Chondrocyte (in vitro differentiated cells): Measurements from ENCODE around the gene PRKAG2. TPM values are rescaled to one million over a fixed set of nuclear protein-coding genes. Genes with fewer than 3 reads are reported as not detected.

Experiments
- DNase-seq: peaks from one replicate; pipeline ENCODE4 v3.0.0; 2021; ENCODE audit warnings: mixed read lengths, low spot score
- H3K27ac Mint-ChIP-seq: one replicate; pipeline ENCODE4 v1.8.0; 2021; ENCODE audit warnings: mild to moderate bottlenecking, moderate library complexity, mixed read lengths; ENCODE audit not compliant: unreplicated experiment
- H3K27me3 Mint-ChIP-seq: 2 replicates; pipeline ENCODE4 v1.8.0; 2021; ENCODE audit warnings: low read depth, mixed read lengths
- H3K36me3 Mint-ChIP-seq: 2 replicates; pipeline ENCODE4 v1.8.0; 2021; ENCODE audit warnings: low read depth, mixed read lengths
- H3K4me1 Mint-ChIP-seq: 2 replicates; pipeline ENCODE4 v1.8.0; 2021; ENCODE audit warnings: low read depth, mild to moderate bottlenecking, mixed read lengths
- H3K4me3 Mint-ChIP-seq: one replicate; pipeline ENCODE4 v1.8.0; 2021; ENCODE audit warnings: mild to moderate bottlenecking, moderate library complexity, mixed read lengths; ENCODE audit not compliant: unreplicated experiment
- H3K9me3 Mint-ChIP-seq: 2 replicates; pipeline ENCODE4 v1.8.0; 2021; ENCODE audit warnings: low read depth, mixed read lengths
- CTCF ChIP-seq: fragments of 200-600 bp; sonication (generic); IDR thresholded peaks from 2 replicates; pipeline ENCODE4 v1.5.0; 2021; ENCODE audit warnings: antibody characterized with exemption, mild to moderate bottlenecking, moderate library complexity
- total RNA-seq: library from RNA; stranded (reverse); gene quantifications from 3 replicates; pipeline ENCODE4 v1.2.1, GENCODE V29; 2021

PRKAG2 gene
- total RNA-seq, 1 donor from 2014 or later = 35.4 TPM

GRCh38 chr7:151664268-151664667 is 212.6 kb downstream of the PRKAG2 start:
- Mint-ChIP-seq H3K27me3 (no peaks in the 10 kb centered on the region), H3K4me1 (peaks cover 65% of the 10 kb centered on the region), H3K27ac (peak overlapping the region; percentile 32), H3K4me3 (no peak overlapping the region), H3K36me3 (peaks cover 4% of the 10 kb centered on the region), H3K9me3 (peaks cover 8% of the 10 kb centered on the region)
- DNase-seq = no peak
- no peak for TF ChIP-seq CTCF

GRCh38 chr7:151663382-151664100 is 213.4 kb downstream of the PRKAG2 start:
- DNase-seq = no peak
- peaks cover 73% of the 10 kb centered on the region for H3K4me1 Mint-ChIP-seq
- H3K27ac Mint-ChIP-seq = no peak overlapping the region
- H3K4me3 Mint-ChIP-seq = no peak overlapping the region
- TF ChIP-seq CTCF = no peak
- peaks cover 4% of the 10 kb centered on the region for H3K36me3 Mint-ChIP-seq
- no peaks in the 10 kb centered on the region for H3K27me3 Mint-ChIP-seq
- peaks cover 8% of the 10 kb centered on the region for H3K9me3 Mint-ChIP-seq

GRCh38 chr7:151662251-151662826 is 214.6 kb downstream of the PRKAG2 start:
- H3K4me1 Mint-ChIP-seq = peaks cover 69% of the 10 kb centered on the region
- H3K36me3 Mint-ChIP-seq = peaks cover 3% of the 10 kb centered on the region
- H3K27ac Mint-ChIP-seq = peak overlapping the region; percentile 15

GRCh38 chr7:151661587-151661986 is 215.3 kb downstream of the PRKAG2 start:
- H3K36me3 Mint-ChIP-seq = no peaks in the 10 kb centered on the region
- no peak for TF ChIP-seq CTCF
- peak overlapping the region; percentile 10 for H3K27ac Mint-ChIP-seq
- H3K4me1 Mint-ChIP-seq = peaks cover 65% of the 10 kb centered on the region
- no peaks in the 10 kb centered on the region for H3K27me3 Mint-ChIP-seq
- no peak for DNase-seq
- no peak overlapping the region for H3K4me3 Mint-ChIP-seq
- H3K9me3 Mint-ChIP-seq = no peaks in the 10 kb centered on the region

More at GRCh38 chr7:151662251-151662826, 214.6 kb downstream of the PRKAG2 start:
- TF ChIP-seq CTCF = peak; percentile 14
- no peak for DNase-seq
- H3K9me3 Mint-ChIP-seq = peaks cover 3% of the 10 kb centered on the region
- no peak overlapping the region for H3K4me3 Mint-ChIP-seq
- H3K27me3 Mint-ChIP-seq = no peaks in the 10 kb centered on the region

GRCh38 chr7:151660141-151660540 is 216.8 kb downstream of the PRKAG2 start:
- Mint-ChIP-seq H3K4me1 (peaks cover 54% of the 10 kb centered on the region), H3K4me3 (no peak overlapping the region), H3K9me3 (no peaks in the 10 kb centered on the region), H3K27ac (peak overlapping the region; percentile 92), H3K36me3 (no peaks in the 10 kb centered on the region), H3K27me3 (no peaks in the 10 kb centered on the region)
- DNase-seq = no peak
- no peak for TF ChIP-seq CTCF
